Right atrium auricular region (tissue), 2 donors: ENCODE results near the gene SPATA32. TPM values are rescaled to one million over a fixed set of nuclear protein-coding genes. Genes with fewer than 3 reads are reported as not detected.

Experiments
- DNase-seq: peaks from one replicate; pipeline ENCODE4 v3.0.0-alpha.2; 2019; ENCODE audit warnings: low spot score
- H3K27ac ChIP-seq, 2 donors: fragments of 200-600 bp; sonication (generic); 1 replicate in 1 of 2; 2 replicates in 1 of 2; pipeline ENCODE4 v1.5.1; 2016 to 2019
- H3K27me3 ChIP-seq, 2 donors: fragments of 200-600 bp; sonication (generic); one replicate each; pipeline versions ENCODE4 v1.5.1 to v1.6.0; 2017 to 2019
- H3K36me3 ChIP-seq: fragments of 200-600 bp; sonication (generic); one replicate; pipeline ENCODE4 v1.5.1; 2016
- H3K4me1 ChIP-seq, 2 donors: fragments of 200-600 bp; sonication (generic); one replicate each; pipeline versions ENCODE4 v1.5.1 to v1.6.0; 2017 to 2019
- H3K4me3 ChIP-seq, 2 donors: fragments of 200-600 bp; sonication (generic); 1 replicate in 1 of 2; 2 replicates in 1 of 2; pipeline ENCODE4 v1.5.1; 2017 to 2019; ENCODE audit warnings: mild to moderate bottlenecking in 1 of 2, moderate library complexity in 1 of 2
- H3K9me3 ChIP-seq, 2 donors: fragments of 200-600 bp; sonication (generic); one replicate each; pipeline ENCODE4 v1.5.1; 2019
- total RNA-seq, 2 donors: library from RNA; depleted of rRNA; stranded (reverse); fragments of >200 nt; gene quantifications; one replicate each; pipeline ENCODE4 v1.1.0, GENCODE V29; 2016
- TF ChIP-seq, protein P1 (sequence below), 2 donors: fragments of 200-600 bp; sonication (generic); IDR thresholded peaks; one replicate each; pipeline ENCODE4 v1.5.1; 2019; ENCODE audit warnings: antibody characterized with exemption in 2 of 2

Gene SPATA32
- total RNA-seq, 2 donors from 2014 or later = not detected

DNA sequence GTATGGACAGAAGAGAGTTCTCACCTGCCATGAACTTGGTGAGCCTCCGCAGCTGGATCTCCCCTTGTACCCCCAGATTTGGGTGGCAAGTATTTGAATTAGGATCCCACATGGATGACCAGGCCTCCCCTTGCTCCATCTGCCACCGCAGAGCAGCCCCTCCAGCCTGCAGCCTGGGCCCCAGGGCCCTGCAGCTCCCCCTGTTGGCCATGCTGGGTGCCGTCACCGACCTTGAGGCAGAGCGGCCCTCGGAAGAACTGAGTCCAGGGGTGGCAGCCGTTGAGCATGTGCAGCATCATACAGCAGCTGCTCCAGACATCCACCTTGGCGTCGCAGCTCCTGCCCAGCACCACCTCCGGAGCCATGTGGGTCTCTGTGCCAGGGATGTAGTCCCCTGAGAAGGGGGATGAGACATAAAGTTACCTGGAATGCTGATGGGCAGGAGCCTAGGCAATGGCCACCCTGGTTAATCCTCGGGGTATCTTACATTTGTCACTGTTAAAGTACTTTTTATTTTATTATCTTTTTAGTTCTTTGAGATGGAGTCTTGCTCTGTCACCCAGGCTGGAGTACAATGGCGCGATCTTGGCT lies 9.0 kb upstream of the SPATA32 start:
- peaks cover 0 to 13% of the 10 kb centered on the region in 2 donors for H3K4me1 ChIP-seq
- TF ChIP-seq, protein P1, sequence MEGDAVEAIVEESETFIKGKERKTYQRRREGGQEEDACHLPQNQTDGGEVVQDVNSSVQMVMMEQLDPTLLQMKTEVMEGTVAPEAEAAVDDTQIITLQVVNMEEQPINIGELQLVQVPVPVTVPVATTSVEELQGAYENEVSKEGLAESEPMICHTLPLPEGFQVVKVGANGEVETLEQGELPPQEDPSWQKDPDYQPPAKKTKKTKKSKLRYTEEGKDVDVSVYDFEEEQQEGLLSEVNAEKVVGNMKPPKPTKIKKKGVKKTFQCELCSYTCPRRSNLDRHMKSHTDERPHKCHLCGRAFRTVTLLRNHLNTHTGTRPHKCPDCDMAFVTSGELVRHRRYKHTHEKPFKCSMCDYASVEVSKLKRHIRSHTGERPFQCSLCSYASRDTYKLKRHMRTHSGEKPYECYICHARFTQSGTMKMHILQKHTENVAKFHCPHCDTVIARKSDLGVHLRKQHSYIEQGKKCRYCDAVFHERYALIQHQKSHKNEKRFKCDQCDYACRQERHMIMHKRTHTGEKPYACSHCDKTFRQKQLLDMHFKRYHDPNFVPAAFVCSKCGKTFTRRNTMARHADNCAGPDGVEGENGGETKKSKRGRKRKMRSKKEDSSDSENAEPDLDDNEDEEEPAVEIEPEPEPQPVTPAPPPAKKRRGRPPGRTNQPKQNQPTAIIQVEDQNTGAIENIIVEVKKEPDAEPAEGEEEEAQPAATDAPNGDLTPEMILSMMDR (IDR thresholded peaks at IDR 0.05) = peak in 1 of 2 donors; percentile 57
- H3K27me3 ChIP-seq = no peaks in the 10 kb centered on the region
- no peaks in the 10 kb centered on the region for H3K9me3 ChIP-seq
- H3K36me3 ChIP-seq = peaks cover 87% of the 10 kb centered on the region
- no peak overlapping the region for H3K4me3 ChIP-seq
- H3K27ac ChIP-seq = no peak overlapping the region
- no peak for DNase-seq

DNA sequence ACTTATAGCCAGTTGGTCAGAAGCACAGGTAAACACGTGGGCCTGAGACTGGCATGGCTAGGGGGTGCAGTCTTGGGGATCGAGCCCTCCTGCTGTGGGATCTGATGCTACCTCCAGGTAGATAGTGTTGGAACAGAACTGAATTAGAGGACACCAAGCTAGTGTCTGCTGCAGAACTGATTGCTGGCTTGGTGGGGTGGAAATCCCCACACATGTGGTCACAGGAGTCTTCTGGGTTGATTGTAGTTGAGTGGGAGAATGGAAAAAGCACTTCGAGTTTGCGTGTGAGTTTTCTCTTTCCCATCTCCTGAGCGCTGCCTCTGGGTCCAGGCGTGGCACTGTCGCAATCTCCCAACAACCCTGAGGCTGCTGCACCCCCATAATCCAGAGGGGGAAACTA lies 8.0 kb upstream of the SPATA32 start:
- Histone ChIP-seq H3K36me3 (peaks cover 97% of the 10 kb centered on the region), H3K9me3 (no peaks in the 10 kb centered on the region), H3K27me3 (no peaks in the 10 kb centered on the region), H3K4me1 (peaks cover 0 to 13% of the 10 kb centered on the region in 2 donors), H3K4me3 (no peak overlapping the region), H3K27ac (no peak overlapping the region)
- TF ChIP-seq, protein P1 (IDR thresholded peaks at IDR 0.05) = no peak
- DNase-seq = no peak

DNA sequence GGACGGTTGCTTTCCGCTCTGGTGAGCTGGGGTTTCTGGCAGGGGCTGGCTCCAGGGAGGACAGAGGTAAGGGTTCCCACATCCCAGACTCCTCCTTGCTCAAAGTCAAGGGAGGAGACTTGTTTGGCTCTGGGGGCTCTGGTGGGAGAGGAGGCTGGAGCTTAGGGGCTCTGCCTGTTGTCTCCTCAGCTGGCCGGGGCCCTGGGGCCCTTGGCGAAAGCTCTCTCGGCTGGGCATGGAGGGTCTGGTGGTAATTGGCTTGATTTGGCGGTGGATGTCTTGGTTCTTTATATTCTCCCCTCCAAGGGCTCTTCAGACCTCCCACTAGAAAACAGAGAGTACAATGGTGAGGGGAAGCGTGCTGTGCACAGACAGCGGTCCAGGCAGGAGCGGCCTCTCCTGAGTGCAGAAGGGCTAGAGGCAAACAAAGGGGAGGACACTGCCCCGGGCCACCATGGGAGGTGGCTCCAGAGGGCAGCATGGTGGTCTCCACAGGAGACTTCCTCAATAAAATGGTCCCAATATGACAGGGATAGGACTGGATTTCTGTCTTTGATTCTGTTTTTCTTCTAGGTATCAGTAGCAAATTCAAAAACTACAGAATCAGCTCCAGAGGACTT lies 5.7 kb upstream of the SPATA32 start:
- Histone ChIP-seq H3K4me1 (peaks cover 0 to 16% of the 10 kb centered on the region in 2 donors), H3K9me3 (no peaks in the 10 kb centered on the region), H3K27me3 (no peaks in the 10 kb centered on the region), H3K36me3 (peaks cover 93% of the 10 kb centered on the region), H3K27ac (no peak overlapping the region), H3K4me3 (no peak overlapping the region)
- no peak for DNase-seq
- TF ChIP-seq, protein P1 (IDR thresholded peaks at IDR 0.05) = no peak

DNA sequence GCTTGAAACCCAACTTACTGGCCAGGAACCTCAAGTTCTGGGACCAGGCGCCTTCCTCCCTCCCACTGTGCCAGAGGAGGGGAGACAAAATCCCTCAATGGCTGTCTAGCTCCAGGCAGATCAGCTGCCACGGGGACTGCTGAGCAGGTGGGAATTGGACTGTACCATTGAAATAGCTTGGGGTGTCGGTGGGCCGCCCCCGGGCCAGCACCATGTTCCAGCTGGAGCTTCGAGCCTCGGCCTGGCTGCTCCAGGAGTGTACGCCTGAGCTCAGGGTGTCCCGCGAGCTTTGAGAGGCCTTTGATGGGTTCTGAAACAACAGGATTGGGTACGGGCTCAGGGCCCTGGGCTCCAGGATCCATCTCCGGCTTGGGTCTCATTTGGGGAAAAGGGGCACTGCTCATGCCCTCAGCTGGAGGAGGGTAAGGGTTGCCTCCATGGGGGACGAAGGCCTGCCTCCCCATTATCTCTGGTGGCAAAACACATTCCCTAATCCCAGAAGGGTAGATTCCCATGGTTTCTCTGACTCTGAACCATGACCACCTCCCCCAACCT lies 4.6 kb upstream of the SPATA32 start:
- no peak overlapping the region for H3K27ac ChIP-seq
- no peaks in the 10 kb centered on the region for H3K9me3 ChIP-seq
- H3K4me1 ChIP-seq = peaks cover 0 to 27% of the 10 kb centered on the region in 2 donors

DNA sequence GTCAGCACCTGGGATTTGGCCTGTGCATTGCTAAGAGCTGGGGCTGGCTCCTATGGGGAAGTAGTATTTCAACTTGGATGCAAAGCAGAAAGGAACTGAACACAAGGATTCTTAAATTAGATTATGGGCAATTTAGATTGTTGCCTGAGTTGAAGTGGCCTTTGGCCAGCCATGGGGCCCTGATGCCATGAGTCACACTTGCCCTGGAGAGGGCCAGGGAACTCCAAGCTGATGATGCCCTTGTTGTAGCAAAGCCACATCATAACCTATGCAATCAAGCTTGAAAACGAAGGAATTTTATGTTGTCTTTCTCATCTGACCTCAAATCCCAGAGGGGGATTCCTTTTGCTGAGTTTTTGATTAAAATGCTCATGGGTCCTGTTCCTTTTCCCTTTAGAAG lies 3.9 kb upstream of the SPATA32 start:
- Histone ChIP-seq H3K4me3 (no peak overlapping the region), H3K27me3 (no peaks in the 10 kb centered on the region), H3K9me3 (no peaks in the 10 kb centered on the region), H3K4me1 (peaks cover 0 to 33% of the 10 kb centered on the region in 2 donors), H3K27ac (no peak overlapping the region), H3K36me3 (peaks cover 76% of the 10 kb centered on the region)
- no peak for DNase-seq
- TF ChIP-seq, protein P1 (IDR thresholded peaks at IDR 0.05) = no peak

More for the DNA sequence above, 4.6 kb upstream of the SPATA32 start:
- no peak for DNase-seq
- Histone ChIP-seq H3K27me3 (no peaks in the 10 kb centered on the region), H3K4me3 (no peak overlapping the region), H3K36me3 (peaks cover 82% of the 10 kb centered on the region)
- TF ChIP-seq, protein P1 (IDR thresholded peaks at IDR 0.05) = no peak
